Naive thymus-derived CD4-positive, alpha-beta T cell (primary cell): Measurements from ENCODE around the gene GRHL3. TPM values are rescaled to one million over a fixed set of nuclear protein-coding genes. Genes with fewer than 3 reads are reported as not detected.

ENCODE experiments used
- ATAC-seq: fragments of 150-1000 bp; cut with Tn5 transposase; 2 replicates; pipeline ENCODE4 v1.10.0; 2021; ENCODE audit warnings: mild to moderate bottlenecking, moderate library complexity
- CTCF ChIA-PET: fragments of 350-600 bp; sonication (Branson Sonifier 250); formaldehyde crosslinking; loops from one replicate; lab custom pipeline; 2021; ENCODE audit warnings: antibody characterized with exemption; lab: Charles Lee
- POLR2A ChIA-PET: fragments of 350-600 bp; sonication (Branson Sonifier 250); formaldehyde crosslinking; loops from one replicate; lab custom pipeline; 2021; ENCODE audit warnings: antibody characterized with exemption, inconsistent platforms; lab: Charles Lee
- DNase-seq, 9 donors: peaks; one replicate each; pipeline versions ENCODE4 v3.0.0 to v3.0.0-alpha.2; 2020 to 2022; ENCODE audit warnings: mixed read lengths in 1 of 9
- H3K27ac ChIP-seq: one replicate; pipeline ENCODE4 v1.7.0; 2013; ENCODE audit warnings: mild to moderate bottlenecking, low read depth, low read length, moderate library complexity
- H3K27me3 ChIP-seq, 2 donors: one replicate each; pipeline ENCODE4 v1.7.0; 2013; ENCODE audit warnings: low read length in 2 of 2, mild to moderate bottlenecking in 2 of 2, moderate library complexity in 2 of 2; ENCODE audit not compliant: control insufficient read depth in 2 of 2, insufficient read depth in 2 of 2
- H3K36me3 ChIP-seq, 3 experiments: 1 replicate in 2 of 3; 2 replicates in 1 of 3; pipeline ENCODE4 v1.7.0; 2013; ENCODE audit warnings: low read length in 3 of 3, mild to moderate bottlenecking in 3 of 3, moderate library complexity in 1 of 3; ENCODE audit not compliant: insufficient read depth in 3 of 3, control insufficient read depth in 2 of 3
- H3K4me1 ChIP-seq, 2 donors: one replicate each; pipeline ENCODE4 v1.7.0; 2013; ENCODE audit warnings: low read length in 2 of 2, mild to moderate bottlenecking in 2 of 2, moderate library complexity in 1 of 2; ENCODE audit not compliant: control insufficient read depth in 2 of 2, insufficient read depth in 2 of 2
- H3K4me3 ChIP-seq: 2 replicates; pipeline ENCODE4 v1.7.0; 2013; ENCODE audit warnings: mild to moderate bottlenecking, low read length
- H3K9me3 ChIP-seq, 3 experiments: 1 replicate in 2 of 3; 2 replicates in 1 of 3; pipeline ENCODE4 v1.7.0; 2013; ENCODE audit warnings: low read length in 3 of 3; ENCODE audit not compliant: control insufficient read depth in 2 of 3
- H3K27ac Mint-ChIP-seq, 9 donors: one replicate each; pipeline ENCODE4 v1.8.0; 2020 to 2022; ENCODE audit warnings: mixed read lengths in 9 of 9, mild to moderate bottlenecking in 8 of 9, moderate library complexity in 5 of 9, inconsistent platforms in 2 of 9
- H3K27me3 Mint-ChIP-seq, 5 donors: one replicate each; pipeline ENCODE4 v1.8.0; 2021 to 2022; ENCODE audit warnings: mixed read lengths in 5 of 5, mild to moderate bottlenecking in 1 of 5
- H3K36me3 Mint-ChIP-seq, 5 donors: one replicate each; pipeline ENCODE4 v1.8.0; 2020 to 2022; ENCODE audit warnings: mixed read lengths in 5 of 5, mild to moderate bottlenecking in 3 of 5, inconsistent platforms in 1 of 5
- H3K4me1 Mint-ChIP-seq, 7 donors: one replicate each; pipeline ENCODE4 v1.8.0; 2020 to 2022; ENCODE audit warnings: mixed read lengths in 7 of 7, mild to moderate bottlenecking in 3 of 7, inconsistent platforms in 1 of 7
- H3K4me3 Mint-ChIP-seq, 10 donors: one replicate each; pipeline ENCODE4 v1.8.0; 2020 to 2022; ENCODE audit warnings: mild to moderate bottlenecking in 10 of 10, mixed read lengths in 10 of 10, moderate library complexity in 6 of 10, inconsistent platforms in 2 of 10
- H3K9me3 Mint-ChIP-seq, 11 donors: one replicate each; pipeline ENCODE4 v1.8.0; 2020 to 2022; ENCODE audit warnings: mixed read lengths in 11 of 11, mild to moderate bottlenecking in 4 of 11, inconsistent platforms in 1 of 11, moderate library complexity in 1 of 11
- intact Hi-C, 2 donors: fragments of 100-400 bp; cut with micrococcal nuclease; formaldehyde crosslinking; loops; one replicate each; pipeline ENCODE4 v1.15.1; 2023
- polyA plus RNA-seq, 2 donors: library from polyadenylated mRNA; unstranded; fragments of 300-500 nt; fragmentation: Illumina TruSeq; gene quantifications; one replicate each; pipeline ENCODE4 v1.2.3, GENCODE V29; 2021
- total RNA-seq, 6 experiments: library from RNA in 5 of 6; stranded (reverse) in 5 of 6; gene quantifications; 1 replicate in 5 of 6; 2 replicates in 1 of 6; pipeline ENCODE4 v1.2.3 and lab custom pipeline; 2021 to 2026

The GRHL3 gene
- total and polyA plus RNA-seq, 7 experiments from 2014 or later = not detected

DNA sequence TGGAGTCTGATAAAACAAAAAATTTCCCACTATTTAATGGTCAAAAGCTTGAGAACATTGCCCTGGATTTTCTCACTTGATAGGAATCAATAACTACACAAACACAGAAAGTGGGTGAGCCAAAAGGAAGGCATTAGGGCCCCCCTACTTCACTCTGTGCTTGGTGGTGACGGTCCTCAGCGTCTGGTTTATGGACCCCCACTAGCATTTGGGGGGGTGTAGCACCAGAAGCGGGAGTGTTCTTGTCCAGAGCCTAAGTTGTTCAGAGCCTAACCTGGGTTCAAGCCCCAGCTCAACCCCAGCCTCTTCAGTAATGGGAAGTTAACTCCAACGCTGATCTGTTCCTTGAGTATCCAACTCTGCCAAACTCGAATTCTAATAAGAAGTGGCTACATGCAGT, 61.4 kb downstream of the GRHL3 start:
- CTCF ChIA-PET = no interaction called here
- POLR2A ChIA-PET = no interaction called here
- H3K4me1 Mint-ChIP-seq = peaks cover 0 to 19% (median 5%) of the 10 kb centered on the region in 7 donors
- H3K27me3 Mint-ChIP-seq = no peaks in the 10 kb centered on the region
- no peak overlapping the region for H3K27ac ChIP-seq
- peaks cover 3 to 58% (median 36%) of the 10 kb centered on the region in 5 donors for H3K36me3 Mint-ChIP-seq
- no peaks in the 10 kb centered on the region for H3K9me3 ChIP-seq
- ATAC-seq (no peak), DNase-seq (no peak)
- H3K4me3 ChIP-seq = no peak overlapping the region
- no peaks in the 10 kb centered on the region for H3K9me3 Mint-ChIP-seq
- no peaks in the 10 kb centered on the region for H3K4me1 ChIP-seq
- intact Hi-C loops = no loop called here
- H3K36me3 ChIP-seq = peaks cover 0 to 22% (median 0%) of the 10 kb centered on the region in 3 experiments
- no peaks in the 10 kb centered on the region for H3K27me3 ChIP-seq
- no peak overlapping the region for H3K27ac Mint-ChIP-seq
- H3K4me3 Mint-ChIP-seq = no peak overlapping the region

DNA sequence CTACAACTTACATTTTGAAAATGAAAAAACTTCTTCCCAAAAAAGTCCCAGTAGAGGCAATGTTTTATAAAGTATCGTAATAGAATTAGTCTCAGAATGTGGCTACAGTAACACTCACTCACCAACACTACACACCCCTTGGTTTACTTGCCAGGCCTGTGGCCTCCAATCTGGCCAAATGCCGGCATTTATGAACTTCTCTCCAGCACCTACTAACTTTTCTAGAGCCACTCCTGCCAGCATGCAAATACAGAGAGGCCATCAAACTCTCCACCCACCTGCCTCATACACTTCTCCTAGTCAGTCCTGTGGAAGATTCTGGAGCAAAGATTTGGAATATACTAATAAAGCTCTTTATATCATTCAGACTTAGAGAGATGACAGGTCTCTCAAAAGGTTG, 62.1 kb downstream of the GRHL3 start:
- ChIA-PET POLR2A (no interaction called here), CTCF (no interaction called here)
- no peak for DNase-seq
- H3K36me3 ChIP-seq = peaks cover 0 to 22% (median 0%) of the 10 kb centered on the region in 3 experiments
- H3K4me3 ChIP-seq = no peak overlapping the region
- Mint-ChIP-seq H3K4me1 (peaks cover 0 to 23% (median 7%) of the 10 kb centered on the region in 7 donors), H3K9me3 (no peaks in the 10 kb centered on the region), H3K36me3 (peaks cover 3 to 58% (median 36%) of the 10 kb centered on the region in 5 donors), H3K27me3 (no peaks in the 10 kb centered on the region), H3K4me3 (no peak overlapping the region), H3K27ac (no peak overlapping the region)
- no peak overlapping the region for H3K27ac ChIP-seq
- no peak for ATAC-seq
- H3K27me3 ChIP-seq = no peaks in the 10 kb centered on the region
- intact Hi-C loops = no loop called here
- H3K9me3 ChIP-seq = no peaks in the 10 kb centered on the region
- no peaks in the 10 kb centered on the region for H3K4me1 ChIP-seq

DNA sequence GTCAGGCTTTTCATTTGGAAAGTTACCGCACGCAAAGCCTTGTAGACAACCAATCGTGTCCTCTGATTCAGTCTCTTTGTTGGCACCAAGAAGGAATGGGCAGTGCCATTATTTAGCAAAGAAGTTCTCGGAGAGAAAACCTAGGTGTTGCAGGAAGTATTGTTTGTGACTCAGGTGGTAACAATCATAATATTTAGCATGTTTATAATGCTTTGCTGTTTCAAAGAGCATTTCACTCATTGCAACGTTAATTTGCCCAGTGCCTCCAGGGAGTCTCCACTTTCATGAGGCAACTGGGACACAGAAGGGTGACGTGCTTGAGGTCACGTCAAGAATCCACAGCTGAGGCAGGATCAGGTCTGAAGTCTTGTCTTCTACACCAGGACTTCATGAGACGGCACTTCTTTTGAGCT, 63.0 kb downstream of the GRHL3 start:
- H3K27ac ChIP-seq = no peak overlapping the region
- H3K9me3 Mint-ChIP-seq = no peaks in the 10 kb centered on the region
- intact Hi-C loops = no loop called here
- H3K36me3 ChIP-seq = peaks cover 0 to 22% (median 0%) of the 10 kb centered on the region in 3 experiments
- no peak overlapping the region for H3K27ac Mint-ChIP-seq
- H3K27me3 Mint-ChIP-seq = no peaks in the 10 kb centered on the region
- no peaks in the 10 kb centered on the region for H3K27me3 ChIP-seq
- H3K4me3 ChIP-seq = no peak overlapping the region
- no peaks in the 10 kb centered on the region for H3K9me3 ChIP-seq
- CTCF ChIA-PET = interaction anchor here (1.4 to 1.5 kb wide), 2 partner anchors 9 to 11 kb away, joined by 5 to 6 read pairs; no protein-coding TSS in a partner anchor
- POLR2A ChIA-PET = no interaction called here
- peaks cover 3 to 62% (median 36%) of the 10 kb centered on the region in 5 donors for H3K36me3 Mint-ChIP-seq
- H3K4me1 Mint-ChIP-seq = peaks cover 0 to 26% (median 7%) of the 10 kb centered on the region in 7 donors
- ATAC-seq = no peak
- no peak overlapping the region for H3K4me3 Mint-ChIP-seq
- no peak for DNase-seq
- H3K4me1 ChIP-seq = no peaks in the 10 kb centered on the region

DNA sequence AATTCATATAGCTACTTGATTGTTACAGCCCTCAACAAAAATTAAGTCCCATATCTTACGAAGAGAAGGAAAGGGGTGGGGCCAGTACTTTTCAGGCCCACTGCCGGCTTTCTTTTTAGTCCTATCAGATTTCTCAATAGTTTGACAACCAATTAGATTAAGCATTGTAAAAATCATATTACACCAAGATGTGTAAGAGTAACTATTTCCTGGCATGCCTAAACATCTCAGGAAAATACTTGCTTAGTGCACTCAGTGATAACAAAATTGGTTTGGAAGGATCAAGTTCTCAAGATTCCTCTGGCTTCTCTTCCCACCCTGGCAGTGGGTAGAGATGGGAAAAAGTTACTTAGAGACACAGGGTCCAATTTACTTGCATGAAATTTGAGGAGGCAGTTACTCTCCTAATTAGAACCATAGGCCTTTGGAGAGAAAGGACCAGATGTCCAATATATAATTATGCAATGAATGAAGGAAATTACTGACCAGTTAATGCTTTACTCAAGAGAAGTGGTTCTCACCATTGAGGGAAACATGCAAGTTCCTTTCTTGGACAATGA, 64.3 kb downstream of the GRHL3 start:
- intact Hi-C loops = no loop called here
- Histone ChIP-seq H3K4me3 (no peak overlapping the region), H3K27me3 (no peaks in the 10 kb centered on the region), H3K9me3 (no peaks in the 10 kb centered on the region), H3K36me3 (peaks cover 0 to 22% (median 0%) of the 10 kb centered on the region in 3 experiments), H3K27ac (no peak overlapping the region), H3K4me1 (no peaks in the 10 kb centered on the region)
- no peaks in the 10 kb centered on the region for H3K9me3 Mint-ChIP-seq
- peaks cover 3 to 65% (median 36%) of the 10 kb centered on the region in 5 donors for H3K36me3 Mint-ChIP-seq
- POLR2A ChIA-PET = interaction anchor here (0.6 kb wide), 1 partner anchor 874 kb away, joined by 6 read pairs; no protein-coding TSS in a partner anchor
- peaks cover 0 to 26% (median 7%) of the 10 kb centered on the region in 7 donors for H3K4me1 Mint-ChIP-seq
- H3K4me3 Mint-ChIP-seq = no peak overlapping the region
- H3K27me3 Mint-ChIP-seq = no peaks in the 10 kb centered on the region
- CTCF ChIA-PET = interaction anchor here (0.7 to 1.5 kb wide), 4 partner anchors 7 to 107 kb away, joined by 3 to 6 read pairs (median 4); no protein-coding TSS in a partner anchor
- ATAC-seq (no peak), DNase-seq (no peak)
- peak overlapping the region in 1 of 9 donors; percentile 66 for H3K27ac Mint-ChIP-seq

DNA sequence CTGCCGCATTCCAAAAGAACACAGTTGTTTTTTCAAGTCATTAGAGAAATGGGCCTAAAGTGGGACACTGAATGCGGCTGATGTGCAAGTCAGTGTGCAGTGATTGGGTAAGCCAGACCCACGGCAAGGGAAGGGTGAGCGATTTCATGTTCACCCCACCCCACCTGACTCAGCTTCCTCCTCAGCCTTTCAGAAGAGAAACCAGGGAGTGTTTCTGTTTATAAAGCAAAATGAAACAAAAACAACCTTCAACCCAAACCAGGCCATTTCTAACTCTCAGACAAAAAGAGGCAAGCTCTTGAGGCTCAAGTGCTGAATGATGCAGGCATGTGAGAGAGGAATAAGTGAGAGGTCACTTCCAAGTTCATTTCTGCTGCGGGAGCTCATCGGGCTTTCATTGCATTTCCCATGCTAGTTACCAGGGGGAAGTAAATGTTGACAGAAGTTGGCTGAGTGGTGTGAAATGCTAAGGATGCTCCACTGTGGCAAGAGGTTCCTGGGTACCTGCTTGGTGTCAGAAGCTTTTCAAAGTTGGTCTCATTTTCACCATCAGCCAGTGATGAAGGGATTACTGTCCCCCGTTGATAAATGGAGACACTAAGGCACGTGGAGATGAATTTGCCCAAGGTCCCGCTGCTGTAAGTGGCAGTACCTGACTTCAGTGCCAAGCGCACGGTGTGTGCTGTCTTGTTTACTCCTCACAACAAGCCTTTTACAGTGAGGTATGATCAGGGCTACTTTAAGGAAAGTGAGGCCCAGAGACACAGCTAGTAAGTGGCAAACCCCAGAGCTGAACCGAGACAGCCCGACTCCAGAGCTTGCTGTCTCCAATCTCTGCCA, 65.3 kb downstream of the GRHL3 start:
- H3K36me3 ChIP-seq = peaks cover 0 to 14% (median 0%) of the 10 kb centered on the region in 3 experiments
- Mint-ChIP-seq H3K27me3 (no peaks in the 10 kb centered on the region), H3K27ac (peak overlapping the region in 1 of 9 donors; percentile 90), H3K4me1 (peaks cover 0 to 26% (median 7%) of the 10 kb centered on the region in 7 donors), H3K36me3 (peaks cover 0 to 61% (median 28%) of the 10 kb centered on the region in 5 donors), H3K4me3 (peak overlapping the region in 1 of 10 donors; percentile 57), H3K9me3 (no peaks in the 10 kb centered on the region)
- H3K27ac ChIP-seq = no peak overlapping the region
- POLR2A ChIA-PET = no interaction called here
- no peaks in the 10 kb centered on the region for H3K4me1 ChIP-seq
- peak; percentile 88 for ATAC-seq
- CTCF ChIA-PET = interaction anchor here (0.8 to 1.0 kb wide), 2 partner anchors 16 to 176 kb away, joined by 3 read pairs; no protein-coding TSS in a partner anchor
- intact Hi-C loops = loop anchor here in 1 of 2 donors (2.0 kb wide), 1 partner anchor 62 kb away; no protein-coding TSS in a partner anchor
- DNase-seq = peak in 1 of 9 donors; percentile 45
- no peak overlapping the region for H3K4me3 ChIP-seq
- H3K9me3 ChIP-seq = no peaks in the 10 kb centered on the region
- no peaks in the 10 kb centered on the region for H3K27me3 ChIP-seq

DNA sequence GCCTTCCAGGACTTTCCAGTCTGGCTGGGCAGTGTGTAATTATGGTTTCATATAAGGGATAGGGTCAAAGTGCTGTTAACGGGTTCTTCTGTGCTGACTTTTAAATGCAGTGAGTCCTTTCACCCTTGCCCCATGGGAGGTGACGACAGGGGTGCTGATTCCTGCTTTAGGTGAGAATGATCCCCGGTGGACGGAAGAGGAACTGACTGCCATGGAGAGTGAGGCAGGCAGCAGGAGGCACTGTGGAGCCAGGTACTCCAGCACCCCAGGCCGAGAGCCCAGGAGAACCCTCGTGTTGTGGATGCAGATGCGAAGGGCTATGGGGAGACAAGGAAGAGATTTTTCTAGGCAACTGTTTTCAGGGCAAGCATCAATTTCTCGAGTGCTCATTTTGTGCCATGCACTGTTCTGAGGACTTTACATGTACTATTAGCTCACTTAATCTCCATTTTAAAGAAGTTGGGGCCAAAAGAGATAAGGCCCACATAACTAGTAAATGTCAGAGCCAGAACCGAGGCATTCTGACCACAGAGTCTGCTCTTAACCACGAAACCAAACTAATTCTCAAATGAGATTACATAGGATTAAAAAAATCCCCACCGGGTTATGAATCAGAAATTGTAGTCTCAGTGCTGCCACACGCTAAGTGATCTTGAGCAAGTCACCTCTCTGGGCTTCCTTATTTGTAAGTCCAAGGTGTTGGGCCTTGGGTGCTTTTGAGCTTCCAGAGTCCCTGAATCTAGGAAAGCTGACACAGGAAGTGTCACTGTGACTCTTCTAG, 66.2 kb downstream of the GRHL3 start:
- H3K9me3 ChIP-seq = no peaks in the 10 kb centered on the region
- ChIA-PET POLR2A (no interaction called here), CTCF (interaction anchor here (0.8 to 1.0 kb wide), 3 partner anchors 184 to 202 kb away, joined by 3 read pairs; no protein-coding TSS in a partner anchor)
- peaks cover 0 to 30% (median 9%) of the 10 kb centered on the region in 7 donors for H3K4me1 Mint-ChIP-seq
- no peaks in the 10 kb centered on the region for H3K9me3 Mint-ChIP-seq
- no peak overlapping the region for H3K27ac ChIP-seq
- H3K36me3 Mint-ChIP-seq = peaks cover 0 to 62% (median 22%) of the 10 kb centered on the region in 5 donors
- H3K27ac Mint-ChIP-seq = peak overlapping the region in 1 of 9 donors; percentile 90
- DNase-seq = peak in 7 of 9 donors; percentile 9 to 33 (median 24)
- H3K4me1 ChIP-seq = no peaks in the 10 kb centered on the region
- peak; percentile 61 for ATAC-seq
- no peaks in the 10 kb centered on the region for H3K27me3 ChIP-seq
- H3K27me3 Mint-ChIP-seq = no peaks in the 10 kb centered on the region
- intact Hi-C loops = loop anchor here in 1 of 2 donors (2.0 kb wide), 1 partner anchor 63 kb away; no protein-coding TSS in a partner anchor
- H3K4me3 Mint-ChIP-seq = peak overlapping the region in 1 of 10 donors; percentile 50
- no peak overlapping the region for H3K4me3 ChIP-seq
- peaks cover 0 to 7% (median 0%) of the 10 kb centered on the region in 3 experiments for H3K36me3 ChIP-seq
